ENCODE data around the gene NTHL1.

- TF ChIP-seq CTCF (conservative IDR thresholded peaks at IDR 0.05; ENCODE audit: low read depth, low read length) = no peak
- no peak for TF ChIP-seq SMC3 (IDR thresholded peaks at IDR 0.05; ENCODE audit: low read depth, low read length)
- TF ChIP-seq FOS (IDR thresholded peaks at IDR 0.05; ENCODE audit: low read depth, low read length) = no peak
- no peak for TF ChIP-seq POLR2A (IDR thresholded peaks at IDR 0.05; ENCODE audit: low read depth, low read length)
- no peak for TF ChIP-seq MXI1 (IDR thresholded peaks at IDR 0.05; ENCODE audit: borderline replicate concordance, low read depth, low read length)
- no peak for TF ChIP-seq BHLHE40 (IDR thresholded peaks at IDR 0.05; ENCODE audit: low read depth, low read length)
- no peak for TF ChIP-seq RAD21 (IDR thresholded peaks at IDR 0.05; ENCODE audit: low read length)
- no peak for TF ChIP-seq MAFK (IDR thresholded peaks at IDR 0.05; ENCODE audit: low read depth, low read length)
- TF ChIP-seq CHD1 (IDR thresholded peaks at IDR 0.05; ENCODE audit: low read depth, low read length) = no peak
- TF ChIP-seq RFX5 (IDR thresholded peaks at IDR 0.05; ENCODE audit: low read depth, low read length) = no peak
- no peak for TF ChIP-seq RCOR1 (IDR thresholded peaks at IDR 0.05; ENCODE audit: insufficient replicate concordance, low read length)
- no peak for TF ChIP-seq USF2 (IDR thresholded peaks at IDR 0.05; ENCODE audit: low read depth, low read length)
Observed at GRCh38 chr16:2079311-2079800, 31.7 kb upstream of the NTHL1 start.
